GM12873 (cell line): ENCODE measurements around the gene TPPP3.

ENCODE experiments used
- CTCF ChIP-seq: IDR thresholded peaks from 2 replicates; pipeline ENCODE4 v1.5.1; 2012; ENCODE audit warnings: low read depth, mild to moderate bottlenecking, moderate library complexity, low read length, control low read depth; ENCODE audit not compliant: insufficient read depth; ENCODE audit errors: missing control alignments

Gene TPPP3

DNA sequence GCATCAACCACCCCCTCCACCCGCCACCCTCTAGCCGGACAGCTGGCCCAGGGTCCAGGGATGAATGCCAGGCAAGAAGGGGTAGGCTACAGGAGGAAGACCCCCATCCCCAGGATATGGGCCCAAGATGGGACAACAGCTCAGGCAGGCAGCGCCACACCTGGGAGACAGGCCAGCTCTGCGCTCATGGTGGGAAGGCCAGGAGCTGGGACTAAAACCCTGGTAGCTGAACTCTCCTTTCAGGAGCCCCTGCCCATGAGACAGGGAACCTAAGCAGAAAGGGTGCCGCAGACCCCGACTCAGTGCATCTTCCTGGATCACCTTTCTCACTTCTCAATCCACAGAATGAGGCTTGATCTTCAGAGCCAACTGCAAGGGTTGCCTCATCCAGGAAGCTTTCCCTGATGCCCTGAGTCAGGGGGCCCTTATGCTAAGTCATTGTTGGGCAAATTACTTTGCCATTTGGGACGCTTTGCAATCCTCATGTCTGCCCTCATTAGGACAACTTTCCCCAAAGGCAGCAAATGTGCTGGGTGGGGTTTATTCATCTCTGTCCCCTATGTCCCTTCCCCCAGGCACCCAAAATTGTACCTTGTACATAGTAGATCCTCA, 14.0 kb upstream of the TPPP3 start:
- TF ChIP-seq CTCF = no peak

DNA sequence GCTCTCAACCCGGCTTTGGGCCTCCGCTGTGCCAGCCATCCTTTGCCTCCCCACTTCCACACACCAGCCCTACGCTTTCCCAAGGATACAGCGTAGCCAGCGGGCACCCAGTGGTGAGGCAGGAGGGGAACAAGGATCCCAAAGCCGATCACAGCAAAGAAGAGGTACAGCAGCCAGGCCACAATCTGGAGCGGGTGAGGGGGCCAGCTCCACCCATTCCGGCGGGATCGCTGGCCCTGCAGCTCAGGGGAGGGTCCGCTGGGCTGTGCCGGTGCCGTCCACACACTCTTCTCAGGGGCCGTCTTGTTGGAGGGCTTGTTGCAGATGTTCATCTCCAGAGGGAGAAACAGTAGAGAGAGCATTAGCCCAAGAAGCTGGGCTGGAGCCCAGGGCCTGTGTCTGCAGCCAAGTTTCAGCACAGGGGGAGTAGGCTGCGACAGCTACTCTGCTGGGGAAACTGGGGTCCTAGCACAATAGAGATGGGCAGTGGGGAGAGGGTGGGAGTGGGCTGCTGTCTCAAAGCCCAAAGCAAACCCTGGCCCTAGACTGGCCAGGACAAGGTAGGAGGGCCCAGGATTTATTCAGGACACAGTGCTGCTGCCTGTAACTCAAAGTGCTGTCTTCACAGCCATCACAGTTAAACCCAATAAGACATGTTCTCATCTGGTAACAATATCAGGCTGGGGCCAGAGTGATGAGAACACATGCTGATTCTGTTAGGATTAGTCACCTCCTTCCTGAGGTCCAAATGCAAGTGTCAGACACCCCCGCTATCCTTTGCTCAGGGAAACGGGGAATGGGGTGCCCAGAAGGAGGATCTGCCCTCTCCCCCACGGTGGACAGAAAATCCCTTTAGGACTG, 13.0 kb upstream of the TPPP3 start:
- TF ChIP-seq CTCF = no peak

DNA sequence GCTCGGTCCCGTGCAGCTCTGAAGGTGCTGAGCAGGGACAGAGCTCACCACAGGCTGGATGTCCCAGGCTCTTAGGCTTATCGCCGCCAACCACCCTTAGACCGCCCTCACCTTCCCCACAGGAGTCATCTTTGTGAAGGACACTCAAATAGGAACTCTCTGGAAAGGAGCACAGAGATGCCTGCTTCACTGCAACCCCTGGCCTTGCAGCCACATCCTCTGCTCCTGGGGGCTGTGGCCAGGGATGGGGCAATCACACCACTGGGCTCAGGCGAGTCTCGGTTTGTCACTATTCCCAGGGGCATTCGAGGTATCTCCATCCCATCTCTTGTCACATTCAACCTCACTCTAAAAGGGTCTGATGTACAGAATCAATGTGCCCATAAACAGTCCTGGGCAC, 12.0 kb upstream of the TPPP3 start:
- no peak for TF ChIP-seq CTCF

DNA sequence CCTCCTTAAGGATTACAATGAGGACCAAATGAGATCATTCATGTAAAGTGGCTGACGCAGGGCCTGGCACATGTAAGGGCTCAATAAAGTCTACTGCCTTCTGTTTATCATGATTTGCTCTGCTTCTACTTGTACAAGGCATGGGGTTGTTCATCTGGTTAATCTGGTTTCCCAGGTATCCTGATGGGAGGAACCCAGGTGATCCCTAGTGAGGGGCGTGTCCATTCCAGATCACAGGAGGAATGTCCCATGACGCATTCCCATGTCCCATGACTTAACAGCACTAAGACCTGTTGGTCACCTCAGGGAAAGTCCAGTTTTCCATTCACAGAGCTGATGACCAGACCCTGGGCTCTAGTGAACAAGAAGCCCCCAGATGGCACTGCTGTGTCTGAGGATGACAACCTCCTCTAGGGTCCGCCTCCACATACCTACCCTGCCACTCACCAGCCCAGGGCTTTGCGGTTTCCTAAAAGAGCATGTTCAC, 11.5 kb upstream of the TPPP3 start:
- TF ChIP-seq CTCF = no peak

DNA sequence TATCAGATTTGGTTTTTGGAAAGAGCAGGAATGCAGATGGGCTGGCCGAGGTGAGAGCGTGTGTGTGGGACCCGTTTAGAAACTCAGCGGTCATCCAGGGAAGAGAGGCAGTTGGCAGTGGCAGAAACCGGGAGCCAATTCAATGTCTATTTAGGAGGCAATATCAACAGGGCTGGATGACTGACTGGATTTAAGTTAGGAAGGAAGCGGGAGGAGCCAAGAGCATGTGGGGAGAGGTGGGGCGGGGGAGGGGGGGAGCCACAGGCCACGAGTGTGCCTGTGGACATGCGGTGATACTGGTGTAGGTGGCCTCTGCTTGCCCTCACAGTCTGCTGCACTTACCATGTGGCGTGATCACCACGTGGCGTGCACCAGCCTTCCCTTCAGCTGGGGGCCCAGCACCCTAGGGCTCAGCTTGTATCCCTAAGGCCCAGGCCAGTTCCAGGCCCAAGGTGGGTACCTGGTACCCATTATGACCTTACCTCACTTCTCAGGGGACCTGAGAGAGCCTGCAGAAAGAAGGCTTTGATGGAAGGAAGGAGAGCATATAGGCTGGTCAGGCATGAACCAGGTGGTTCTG, 10.8 kb upstream of the TPPP3 start:
- TF ChIP-seq CTCF = no peak

DNA sequence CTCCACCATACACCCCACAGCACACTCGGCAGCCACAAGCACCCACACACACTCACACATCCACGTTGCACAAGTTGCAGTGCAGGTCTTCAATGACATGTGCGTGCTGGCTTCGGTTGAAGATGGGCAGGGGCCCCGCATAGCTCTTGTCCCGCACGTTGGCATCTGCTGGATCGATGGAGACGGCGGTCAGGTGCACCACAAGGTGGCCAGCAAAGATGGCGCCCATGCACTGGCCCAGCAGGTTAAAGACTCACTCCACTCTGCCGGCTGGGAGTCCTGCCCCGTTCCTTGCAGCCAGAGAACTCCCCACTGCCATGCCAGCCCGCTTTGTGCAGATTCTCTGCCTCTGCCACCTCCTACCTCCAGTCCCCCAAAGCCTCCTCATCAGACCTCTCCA, 7.6 kb upstream of the TPPP3 start:
- TF ChIP-seq CTCF = no peak

DNA sequence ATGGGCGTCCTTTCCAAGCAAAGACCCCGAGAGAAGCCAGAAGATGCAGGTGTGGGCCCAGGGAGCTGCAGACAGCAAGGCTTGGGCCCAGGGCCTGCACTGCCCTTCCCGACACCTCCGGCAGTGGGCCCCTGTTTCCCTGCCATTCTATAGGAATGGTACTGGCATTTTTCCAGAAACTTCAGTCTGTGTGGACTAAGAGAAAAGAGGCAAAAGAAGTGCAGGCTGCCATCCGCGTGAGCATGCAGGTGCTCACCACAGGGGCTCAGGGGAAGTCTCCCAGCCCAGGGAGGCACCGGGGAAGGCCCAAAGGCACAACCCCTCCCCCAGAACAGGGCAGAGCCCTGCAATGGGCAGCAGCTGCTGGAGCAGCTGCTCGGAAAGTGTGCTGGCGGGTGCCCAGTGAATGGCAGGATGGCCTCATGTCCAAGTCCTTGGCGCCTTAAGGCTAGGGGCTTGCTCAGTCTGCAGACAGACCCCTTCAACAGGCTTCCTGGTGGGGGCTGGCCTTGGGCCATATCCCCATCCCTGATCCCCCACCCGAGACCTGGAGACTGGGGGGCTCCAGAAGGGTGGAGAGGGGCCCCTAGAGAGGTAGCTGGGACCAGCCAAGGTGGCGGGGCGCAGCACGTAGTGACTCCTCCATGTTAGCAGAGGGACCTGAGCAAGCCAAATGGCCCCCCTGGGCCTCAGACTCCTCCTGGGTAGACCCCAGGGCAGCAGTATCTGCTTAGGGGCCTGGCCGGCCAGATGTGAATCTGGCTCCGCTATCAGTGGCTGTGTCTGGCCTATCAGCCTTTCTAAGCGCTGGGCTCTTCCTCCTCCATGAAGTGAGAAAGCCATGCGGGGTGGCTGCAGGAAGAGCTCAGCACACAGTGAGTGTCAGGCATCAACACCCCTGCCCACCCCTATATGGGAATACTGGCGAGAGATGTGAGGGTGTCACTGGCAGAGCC, 6.7 kb upstream of the TPPP3 start:
- TF ChIP-seq CTCF = no peak
